GM23338 (cell line): ENCODE measurements around the gene PIP5K1A. TPM values are rescaled to one million over a fixed set of nuclear protein-coding genes. Genes with fewer than 3 reads are reported as not detected.
A peak's percentile ranks its signal among the peaks of the same experiment; 100 is the strongest.

Source experiments
- ATAC-seq: fragments of 200-7000 bp; cut with Tn5 transposase; 3 replicates; pipeline ENCODE4 v1.9.1; 2020
- DNase-seq: peaks from one replicate; pipeline ENCODE4 v3.0.0-alpha.2; 2015; ENCODE audit warnings: low spot score
- H2AFZ ChIP-seq: fragments of 200-600 bp; sonication (generic); 2 replicates; pipeline ENCODE4 v1.8.0; 2016; ENCODE audit warnings: antibody characterized with exemption, mild to moderate bottlenecking, moderate library complexity
- H3F3A ChIP-seq: fragments of 200-600 bp; sonication (generic); replicated peaks from 2 replicates; pipeline ENCODE4 v1.8.0; 2017; ENCODE audit warnings: antibody characterized with exemption, mixed run types, low read depth
- H3K27ac ChIP-seq: fragments of 200-600 bp; sonication (generic); 2 replicates; pipeline ENCODE4 v1.6.1; 2016; ENCODE audit warnings: low read depth
- H3K27me3 ChIP-seq: fragments of 200-600 bp; sonication (generic); 2 replicates; pipeline ENCODE4 v1.8.0; 2016; ENCODE audit warnings: mild to moderate bottlenecking, mixed run types, moderate library complexity; ENCODE audit not compliant: insufficient read depth
- H3K36me3 ChIP-seq: fragments of 200-600 bp; sonication (generic); 2 replicates; pipeline ENCODE4 v1.8.0; 2016; ENCODE audit warnings: mild to moderate bottlenecking; ENCODE audit not compliant: insufficient read depth
- H3K4me1 ChIP-seq: fragments of 200-600 bp; sonication (generic); 2 replicates; pipeline ENCODE4 v1.8.0; 2016; ENCODE audit warnings: mild to moderate bottlenecking, moderate library complexity; ENCODE audit not compliant: insufficient read depth
- H3K4me2 ChIP-seq: fragments of 200-600 bp; sonication (generic); 2 replicates; pipeline ENCODE4 v1.7.1; 2017; ENCODE audit warnings: mixed run types
- H3K4me3 ChIP-seq: fragments of 200-600 bp; sonication (generic); 2 replicates; pipeline ENCODE4 v1.6.1; 2016; ENCODE audit warnings: mixed run types
- H3K79me2 ChIP-seq: fragments of 200-600 bp; sonication (generic); replicated peaks from 2 replicates; pipeline ENCODE4 v1.8.0; 2017; ENCODE audit warnings: mild to moderate bottlenecking; ENCODE audit not compliant: insufficient read depth
- H3K9me2 ChIP-seq: fragments of 200-600 bp; sonication (generic); 2 replicates; pipeline ENCODE4 v1.8.0; 2017; ENCODE audit not compliant: insufficient read depth
- H4K20me1 ChIP-seq: fragments of 200-600 bp; sonication (generic); replicated peaks from 2 replicates; pipeline ENCODE4 v1.8.0; 2017; ENCODE audit warnings: mild to moderate bottlenecking; ENCODE audit not compliant: insufficient read depth
- H3K27ac Mint-ChIP-seq: 2 replicates; pipeline ENCODE4 v1.8.0; 2020; ENCODE audit warnings: inconsistent platforms, mild to moderate bottlenecking, moderate library complexity, mixed read lengths
- H3K27me3 Mint-ChIP-seq: 3 replicates; pipeline ENCODE4 v1.8.0; 2022; ENCODE audit warnings: low read depth, mild to moderate bottlenecking, moderate library complexity, mixed read lengths, inconsistent platforms; ENCODE audit not compliant: insufficient read depth, poor library complexity
- H3K36me3 Mint-ChIP-seq: 3 replicates; pipeline ENCODE4 v1.8.0; 2021; ENCODE audit warnings: low read depth, mild to moderate bottlenecking, inconsistent platforms, moderate library complexity, mixed read lengths
- H3K4me1 Mint-ChIP-seq: 3 replicates; pipeline ENCODE4 v1.8.0; 2020; ENCODE audit warnings: mild to moderate bottlenecking, inconsistent platforms, mixed read lengths
- H3K4me3 Mint-ChIP-seq: 3 replicates; pipeline ENCODE4 v1.8.0; 2021; ENCODE audit warnings: moderate library complexity, mild to moderate bottlenecking, inconsistent platforms, mixed read lengths
- H3K9me3 Mint-ChIP-seq: 3 replicates; pipeline ENCODE4 v1.8.0; 2020; ENCODE audit warnings: moderate library complexity, mild to moderate bottlenecking, inconsistent platforms, mixed read lengths
- CREB1 ChIP-seq: fragments of 250-450 bp; sonication (Bioruptor Pico); IDR thresholded peaks from 2 replicates; pipeline ENCODE4 v1.5.0; 2020; ENCODE audit warnings: low read depth, mild to moderate bottlenecking, moderate library complexity
- JUNB ChIP-seq: IDR thresholded peaks from one replicate; pipeline ENCODE4 v1.6.1; 2016; ENCODE audit warnings: antibody characterized with exemption; ENCODE audit not compliant: unreplicated experiment
- NANOG ChIP-seq: IDR thresholded peaks from 2 replicates; pipeline ENCODE4 v1.6.1; 2016; ENCODE audit warnings: antibody characterized with exemption, borderline replicate concordance
- POLR2AphosphoS5 ChIP-seq: IDR thresholded peaks from 2 replicates; pipeline ENCODE4 v1.6.1; 2016; ENCODE audit warnings: antibody characterized with exemption, low read depth
- STAT1 ChIP-seq: IDR thresholded peaks from one replicate; pipeline ENCODE4 v1.6.1; 2016; ENCODE audit warnings: antibody characterized with exemption; ENCODE audit not compliant: unreplicated experiment
- polyA plus RNA-seq: library from polyadenylated mRNA; unstranded; fragments of >200 nt; fragmentation: Nextera tagmentation; extraction: Ambion mirVana; gene quantifications from 2 replicates; pipeline ENCODE4 v1.2.1, GENCODE V29; 2016
- total RNA-seq: library from RNA; depleted of rRNA; stranded (reverse); fragments of >200 nt; shearing (Covaris generic); gene quantifications from 2 replicates; pipeline ENCODE4 v1.2.3, GENCODE V29; 2014
- TF ChIP-seq, protein P1 (sequence below), 2 experiments: fragments of 200-600 bp in 1 of 2; sonication (generic) in 1 of 2; conservative IDR thresholded peaks; 2 replicates each; pipeline versions ENCODE4 v1.5.1 to v1.6.1; 2016 to 2017; ENCODE audit warnings: antibody characterized with exemption in 2 of 2, low read depth in 2 of 2, mild to moderate bottlenecking in 2 of 2, moderate library complexity in 1 of 2
- TF ChIP-seq, protein P2 (sequence below): IDR thresholded peaks from 2 replicates; pipeline ENCODE4 v1.6.1; 2016; ENCODE audit warnings: antibody characterized with exemption
- TF ChIP-seq, protein P3 (sequence below): IDR thresholded peaks from one replicate; pipeline ENCODE4 v1.6.1; 2018; ENCODE audit warnings: antibody characterized with exemption; ENCODE audit not compliant: unreplicated experiment

PIP5K1A gene
- total and polyA plus RNA-seq, 2 experiments from 2014 or later, result 23.2 to 63.3 TPM

DNA sequence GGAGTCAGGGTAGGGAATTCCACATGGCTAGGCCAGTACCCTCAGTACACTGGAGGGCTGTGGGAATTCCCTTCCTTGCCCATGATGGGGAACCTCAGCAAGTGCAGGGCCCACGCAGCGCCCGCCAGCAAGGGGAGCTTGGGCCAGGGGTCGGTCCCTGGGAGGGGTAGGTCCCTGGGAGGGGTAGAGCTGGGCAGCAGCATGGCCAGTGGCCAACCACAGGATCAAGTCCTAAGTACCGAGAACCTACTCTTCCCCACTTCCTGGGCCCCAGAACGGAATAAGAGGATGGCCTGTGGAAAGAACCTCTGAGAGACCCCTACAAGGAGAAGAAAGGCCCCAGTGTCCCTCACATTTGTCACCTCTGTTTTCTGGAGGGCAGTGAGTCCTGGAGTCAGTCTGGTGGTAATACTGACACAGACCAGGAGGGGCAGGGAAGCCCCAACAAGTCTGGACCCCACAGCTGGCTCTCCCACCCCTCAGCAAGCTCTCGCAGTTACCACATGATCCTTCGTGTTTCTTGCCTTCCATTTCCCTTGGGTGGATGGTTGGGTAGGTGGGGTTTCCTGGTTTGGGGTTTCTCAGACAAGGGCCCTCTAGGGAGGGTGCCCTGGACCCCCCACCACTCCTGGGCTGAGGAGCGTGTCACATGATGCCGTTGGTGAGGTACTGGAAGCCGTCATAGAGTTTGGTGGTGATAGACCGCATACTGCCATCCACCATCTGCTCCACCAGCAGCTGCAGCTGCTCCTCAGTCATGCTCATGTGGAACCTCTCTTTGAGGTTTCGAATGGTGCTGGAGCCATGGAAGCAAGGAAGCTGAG is 94.1 kb downstream of the PIP5K1A start:
- TF ChIP-seq NANOG (no peak), JUNB (no peak), STAT1 (no peak), CREB1 (CRISPR knock-in tag) (no peak), POLR2AphosphoS5 (peak; percentile 46)
- TF ChIP-seq, protein P1, sequence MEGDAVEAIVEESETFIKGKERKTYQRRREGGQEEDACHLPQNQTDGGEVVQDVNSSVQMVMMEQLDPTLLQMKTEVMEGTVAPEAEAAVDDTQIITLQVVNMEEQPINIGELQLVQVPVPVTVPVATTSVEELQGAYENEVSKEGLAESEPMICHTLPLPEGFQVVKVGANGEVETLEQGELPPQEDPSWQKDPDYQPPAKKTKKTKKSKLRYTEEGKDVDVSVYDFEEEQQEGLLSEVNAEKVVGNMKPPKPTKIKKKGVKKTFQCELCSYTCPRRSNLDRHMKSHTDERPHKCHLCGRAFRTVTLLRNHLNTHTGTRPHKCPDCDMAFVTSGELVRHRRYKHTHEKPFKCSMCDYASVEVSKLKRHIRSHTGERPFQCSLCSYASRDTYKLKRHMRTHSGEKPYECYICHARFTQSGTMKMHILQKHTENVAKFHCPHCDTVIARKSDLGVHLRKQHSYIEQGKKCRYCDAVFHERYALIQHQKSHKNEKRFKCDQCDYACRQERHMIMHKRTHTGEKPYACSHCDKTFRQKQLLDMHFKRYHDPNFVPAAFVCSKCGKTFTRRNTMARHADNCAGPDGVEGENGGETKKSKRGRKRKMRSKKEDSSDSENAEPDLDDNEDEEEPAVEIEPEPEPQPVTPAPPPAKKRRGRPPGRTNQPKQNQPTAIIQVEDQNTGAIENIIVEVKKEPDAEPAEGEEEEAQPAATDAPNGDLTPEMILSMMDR (conservative IDR thresholded peaks at IDR 0.05; ENCODE audit: low read depth in 2 of 2), result peak in 1 of 2 experiments; percentile 28; a peak in 1 of 4 replicates
- TF ChIP-seq, protein P2, sequence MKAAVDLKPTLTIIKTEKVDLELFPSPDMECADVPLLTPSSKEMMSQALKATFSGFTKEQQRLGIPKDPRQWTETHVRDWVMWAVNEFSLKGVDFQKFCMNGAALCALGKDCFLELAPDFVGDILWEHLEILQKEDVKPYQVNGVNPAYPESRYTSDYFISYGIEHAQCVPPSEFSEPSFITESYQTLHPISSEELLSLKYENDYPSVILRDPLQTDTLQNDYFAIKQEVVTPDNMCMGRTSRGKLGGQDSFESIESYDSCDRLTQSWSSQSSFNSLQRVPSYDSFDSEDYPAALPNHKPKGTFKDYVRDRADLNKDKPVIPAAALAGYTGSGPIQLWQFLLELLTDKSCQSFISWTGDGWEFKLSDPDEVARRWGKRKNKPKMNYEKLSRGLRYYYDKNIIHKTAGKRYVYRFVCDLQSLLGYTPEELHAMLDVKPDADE, result no peak
- TF ChIP-seq, protein P3, sequence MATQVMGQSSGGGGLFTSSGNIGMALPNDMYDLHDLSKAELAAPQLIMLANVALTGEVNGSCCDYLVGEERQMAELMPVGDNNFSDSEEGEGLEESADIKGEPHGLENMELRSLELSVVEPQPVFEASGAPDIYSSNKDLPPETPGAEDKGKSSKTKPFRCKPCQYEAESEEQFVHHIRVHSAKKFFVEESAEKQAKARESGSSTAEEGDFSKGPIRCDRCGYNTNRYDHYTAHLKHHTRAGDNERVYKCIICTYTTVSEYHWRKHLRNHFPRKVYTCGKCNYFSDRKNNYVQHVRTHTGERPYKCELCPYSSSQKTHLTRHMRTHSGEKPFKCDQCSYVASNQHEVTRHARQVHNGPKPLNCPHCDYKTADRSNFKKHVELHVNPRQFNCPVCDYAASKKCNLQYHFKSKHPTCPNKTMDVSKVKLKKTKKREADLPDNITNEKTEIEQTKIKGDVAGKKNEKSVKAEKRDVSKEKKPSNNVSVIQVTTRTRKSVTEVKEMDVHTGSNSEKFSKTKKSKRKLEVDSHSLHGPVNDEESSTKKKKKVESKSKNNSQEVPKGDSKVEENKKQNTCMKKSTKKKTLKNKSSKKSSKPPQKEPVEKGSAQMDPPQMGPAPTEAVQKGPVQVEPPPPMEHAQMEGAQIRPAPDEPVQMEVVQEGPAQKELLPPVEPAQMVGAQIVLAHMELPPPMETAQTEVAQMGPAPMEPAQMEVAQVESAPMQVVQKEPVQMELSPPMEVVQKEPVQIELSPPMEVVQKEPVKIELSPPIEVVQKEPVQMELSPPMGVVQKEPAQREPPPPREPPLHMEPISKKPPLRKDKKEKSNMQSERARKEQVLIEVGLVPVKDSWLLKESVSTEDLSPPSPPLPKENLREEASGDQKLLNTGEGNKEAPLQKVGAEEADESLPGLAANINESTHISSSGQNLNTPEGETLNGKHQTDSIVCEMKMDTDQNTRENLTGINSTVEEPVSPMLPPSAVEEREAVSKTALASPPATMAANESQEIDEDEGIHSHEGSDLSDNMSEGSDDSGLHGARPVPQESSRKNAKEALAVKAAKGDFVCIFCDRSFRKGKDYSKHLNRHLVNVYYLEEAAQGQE, result no peak
- peaks cover 18% of the 10 kb centered on the region; the same call in 1 of the 2 replicates for H3F3A ChIP-seq
- peaks cover 30% of the 10 kb centered on the region for H3K4me1 ChIP-seq
- peaks cover 10% of the 10 kb centered on the region; the same call in 1 of the 2 replicates for H3K9me2 ChIP-seq
- DNase-seq (peak; percentile 64), ATAC-seq (peak; percentile 34)
- no peak overlapping the region for H2AFZ ChIP-seq
- no peak overlapping the region for H3K27ac ChIP-seq
- no peaks in the 10 kb centered on the region for H3K79me2 ChIP-seq
- no peaks in the 10 kb centered on the region for H3K27me3 ChIP-seq
- Mint-ChIP-seq H3K9me3 (no peaks in the 10 kb centered on the region; the same call in 2 of the 3 replicates), H3K27me3 (peaks cover 16% of the 10 kb centered on the region), H3K4me3 (no peak overlapping the region), H3K36me3 (peaks cover 76% of the 10 kb centered on the region), H3K27ac (peak overlapping the region; percentile 80), H3K4me1 (peaks cover 37% of the 10 kb centered on the region)
- no peak overlapping the region for H3K4me2 ChIP-seq
- H4K20me1 ChIP-seq, result peaks cover 6% of the 10 kb centered on the region; the same call in 1 of the 2 replicates
- peaks cover 8% of the 10 kb centered on the region; the same call in 1 of the 2 replicates for H3K36me3 ChIP-seq
- no peak overlapping the region for H3K4me3 ChIP-seq
